Gastrocnemius medialis (tissue), 4 donors: Measurements from ENCODE around the gene DCBLD1. TPM values are rescaled to one million over a fixed set of nuclear protein-coding genes. Genes with fewer than 3 reads are reported as not detected.
A peak's percentile ranks its signal among the peaks of the same experiment; 100 is the strongest.

Experiments
- ATAC-seq, 2 donors: fragments of 150-250 bp; one replicate each; pipeline ENCODE4 v1.9.1; 2016
- DNase-seq, 2 donors: peaks; one replicate each; pipeline ENCODE4 v3.0.0-alpha.2; 2019
- H3K27ac ChIP-seq, 4 donors: fragments of 200-600 bp; sonication (generic); 1 replicate in 1 of 4; 2 replicates in 3 of 4; pipeline ENCODE4 v1.5.1; 2016 to 2018; ENCODE audit warnings: mild to moderate bottlenecking in 2 of 4, moderate library complexity in 1 of 4
- H3K27me3 ChIP-seq, 3 donors: fragments of 200-600 bp; sonication (generic) in 2 of 3; 1 replicate in 1 of 3; 2 replicates in 2 of 3; pipeline versions ENCODE4 v1.5.1 to v1.6.0; 2016 to 2019; ENCODE audit warnings: mild to moderate bottlenecking in 1 of 3, moderate library complexity in 1 of 3
- H3K36me3 ChIP-seq, 2 donors: fragments of 200-600 bp; sonication (generic) in 1 of 2; one replicate each; pipeline ENCODE4 v1.5.1; 2017 to 2018
- H3K4me1 ChIP-seq, 2 donors: fragments of 200-600 bp; sonication (generic) in 1 of 2; one replicate each; pipeline ENCODE4 v1.5.1; 2016 to 2017; ENCODE audit warnings: mild to moderate bottlenecking in 2 of 2
- H3K4me3 ChIP-seq, 4 donors: fragments of 200-600 bp; sonication (generic) in 3 of 4; 1 replicate in 1 of 4; 2 replicates in 3 of 4; pipeline ENCODE4 v1.5.1; 2016 to 2019; ENCODE audit warnings: mild to moderate bottlenecking in 2 of 4
- H3K9me3 ChIP-seq, 3 donors: fragments of 200-600 bp; sonication (generic) in 2 of 3; 1 replicate in 1 of 3; 2 replicates in 2 of 3; pipeline ENCODE4 v1.5.1; 2016 to 2019
- CTCF ChIP-seq, 5 experiments: fragments of 450-650 bp in 3 of 5; fragments of 200-600 bp in 2 of 5; sonication (generic) in 2 of 5; IDR thresholded peaks in 4 of 5; conservative IDR thresholded peaks in 1 of 5; 1 replicate in 4 of 5; 2 replicates in 1 of 5; pipeline ENCODE4 v1.5.1; 2016 to 2019; ENCODE audit warnings: antibody characterized with exemption in 5 of 5, mild to moderate bottlenecking in 3 of 5, moderate library complexity in 3 of 5
- POLR2A ChIP-seq, 2 donors: fragments of 450-650 bp; IDR thresholded peaks; one replicate each; pipeline ENCODE4 v1.6.1; 2017; ENCODE audit warnings: antibody characterized with exemption in 2 of 2, mild to moderate bottlenecking in 2 of 2, moderate library complexity in 2 of 2
- in situ Hi-C, 4 donors: fragments of 200-750 bp; cut with MboI; loops; one replicate each; pipeline versions ENCODE4 v1.15.0 to v1.8.0; 2017; ENCODE audit warnings: low sequenced_read_pairs in 4 of 4
- intact Hi-C: fragments of 100-400 bp; cut with DNase I; formaldehyde crosslinking; loops from one replicate; pipeline ENCODE4 v1.15.1; 2023; ENCODE audit warnings: low total_unique reads
- total RNA-seq, 4 donors: library from RNA; depleted of rRNA; stranded (reverse); fragments of >200 nt; gene quantifications; one replicate each; pipeline versions ENCODE4 v1.1.0 to v1.2.3, GENCODE V29; 2016

The DCBLD1 gene
- total RNA-seq, 4 donors from 2014 or later, result 4.3 to 8.1 (median 5.2) TPM

DNA sequence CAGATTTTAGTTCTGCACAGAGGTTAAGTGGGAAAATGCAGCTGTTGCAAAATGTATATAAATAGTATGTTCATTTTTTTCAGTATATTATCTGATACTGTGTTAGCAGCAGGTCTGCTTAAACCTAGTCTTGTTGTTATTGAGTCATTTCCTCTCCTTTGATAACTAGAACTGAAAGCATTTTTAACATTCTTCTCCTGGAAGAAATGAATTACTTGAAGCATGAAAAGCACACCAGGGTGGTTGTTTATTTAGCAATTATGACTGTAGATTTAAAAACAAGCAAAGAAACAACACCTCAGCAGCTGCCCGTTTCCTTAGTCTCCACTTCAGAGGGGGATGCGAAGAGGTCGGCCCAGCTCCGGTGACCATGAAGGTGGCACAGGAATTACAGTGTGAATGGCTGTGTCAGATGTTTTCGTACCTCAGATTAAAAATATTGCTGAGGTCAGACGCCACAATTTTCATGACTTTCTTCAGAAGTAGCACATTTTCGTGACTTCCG is 66.4 kb downstream of the DCBLD1 start:
- intact Hi-C loops (loop anchor here (5.0 kb wide), 2 partner anchors 53 to 572 kb away; partner anchors contain the start of gene GOPC), in situ Hi-C loops (no loop called here)
- Histone ChIP-seq H3K27ac (peak overlapping the region; percentile 78 to 88 (median 84)), H3K9me3 (no peaks in the 10 kb centered on the region), H3K4me1 (peaks cover 20 to 23% of the 10 kb centered on the region in 2 donors), H3K4me3 (peak overlapping the region in 3 of 4 donors; percentile 57 to 71 (median 70)), H3K36me3 (no peaks in the 10 kb centered on the region), H3K27me3 (no peaks in the 10 kb centered on the region)
- DNase-seq (no peak), ATAC-seq (no peak)
- TF ChIP-seq POLR2A (IDR thresholded peaks at IDR 0.05) (no peak), CTCF (IDR thresholded peaks at IDR 0.05 in 4 of 5, conservative IDR thresholded peaks at IDR 0.05 in 1 of 5) (no peak)

DNA sequence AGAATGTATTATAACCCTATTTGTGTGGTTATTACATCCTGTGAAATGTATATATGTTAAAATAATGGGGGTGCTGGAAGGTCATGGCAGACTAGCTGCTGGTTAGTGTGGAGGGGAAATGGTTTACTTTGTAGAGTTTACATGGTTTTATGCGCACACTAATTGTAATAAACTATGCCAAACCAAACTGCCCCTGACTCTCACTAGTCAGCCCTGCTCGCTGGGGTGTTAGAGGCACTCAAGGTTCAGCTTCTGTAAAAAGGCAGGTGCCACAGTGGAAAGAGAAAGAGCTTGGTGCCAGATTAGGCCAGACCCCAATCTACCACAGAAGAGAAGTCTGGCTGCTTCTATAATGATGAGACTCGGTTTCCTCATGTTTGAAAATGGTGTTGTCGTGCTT is 67.1 kb downstream of the DCBLD1 start:
- no peak for DNase-seq
- TF ChIP-seq CTCF (IDR thresholded peaks at IDR 0.05 in 4 of 5, conservative IDR thresholded peaks at IDR 0.05 in 1 of 5) (no peak), POLR2A (IDR thresholded peaks at IDR 0.05) (no peak)
- intact Hi-C loops (loop anchor here (5.0 kb wide), 2 partner anchors 53 to 572 kb away; partner anchors contain the start of gene GOPC), in situ Hi-C loops (loop anchor here (5.0 to 25.0 kb wide), 4 partner anchors 102 to 562 kb away; no protein-coding TSS in a partner anchor)
- H3K27ac ChIP-seq, result peak overlapping the region; percentile 0 to 78 (median 17)
- no peak for ATAC-seq
- no peak overlapping the region for H3K4me3 ChIP-seq
- H3K4me1 ChIP-seq, result peaks cover 20 to 23% of the 10 kb centered on the region in 2 donors
- no peaks in the 10 kb centered on the region for H3K27me3 ChIP-seq
- H3K9me3 ChIP-seq, result no peaks in the 10 kb centered on the region
- H3K36me3 ChIP-seq, result no peaks in the 10 kb centered on the region

DNA sequence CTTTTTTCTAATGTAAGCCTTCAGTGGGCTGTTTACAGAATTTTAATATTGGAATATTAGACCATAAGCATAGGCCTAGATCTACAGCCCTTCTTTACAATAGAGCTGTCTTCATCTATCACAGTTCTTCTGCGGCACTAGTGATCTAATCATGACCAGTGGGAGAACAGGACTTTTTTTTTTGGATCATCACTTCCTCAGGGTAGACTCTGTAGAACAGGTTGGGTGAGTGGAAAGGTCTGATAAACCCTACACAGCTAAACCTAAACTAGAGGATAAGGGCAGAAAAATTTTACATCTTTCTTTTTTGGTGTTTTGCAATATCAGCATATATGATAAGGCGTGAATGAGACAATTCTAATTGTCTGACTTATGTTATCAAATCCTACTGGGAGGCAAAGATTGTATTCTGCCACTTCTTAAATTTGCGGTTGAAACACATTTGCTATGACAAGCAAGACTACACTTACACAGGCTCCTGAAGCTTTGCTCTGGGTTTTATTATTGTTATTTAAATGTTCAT is 67.7 kb downstream of the DCBLD1 start:
- H3K36me3 ChIP-seq, result no peaks in the 10 kb centered on the region
- TF ChIP-seq CTCF (IDR thresholded peaks at IDR 0.05 in 4 of 5, conservative IDR thresholded peaks at IDR 0.05 in 1 of 5) (no peak), POLR2A (IDR thresholded peaks at IDR 0.05) (no peak)
- in situ Hi-C loops, result loop anchor here (5.0 to 25.0 kb wide), 4 partner anchors 103 to 563 kb away; no protein-coding TSS in a partner anchor
- no peaks in the 10 kb centered on the region for H3K9me3 ChIP-seq
- ATAC-seq, result no peak
- H3K27ac ChIP-seq, result peak overlapping the region in 3 of 4 donors; percentile 15 to 78 (median 19)
- no peak for DNase-seq
- intact Hi-C loops, result no loop called here
- H3K4me3 ChIP-seq, result no peak overlapping the region
- H3K4me1 ChIP-seq, result peaks cover 17 to 24% of the 10 kb centered on the region in 2 donors
- H3K27me3 ChIP-seq, result no peaks in the 10 kb centered on the region

GRCh38 chr6:117550618-117551242 is 68.3 kb downstream of the DCBLD1 start:
- peak overlapping the region in 1 of 4 donors; percentile 23 for H3K27ac ChIP-seq

More at GRCh38 chr6:117550618-117551242, 68.3 kb downstream of the DCBLD1 start:
- Histone ChIP-seq H3K36me3 (no peaks in the 10 kb centered on the region), H3K4me3 (no peak overlapping the region), H3K9me3 (no peaks in the 10 kb centered on the region), H3K4me1 (peaks cover 17 to 23% of the 10 kb centered on the region in 2 donors), H3K27me3 (no peaks in the 10 kb centered on the region)
- no peak for DNase-seq
- TF ChIP-seq CTCF (IDR thresholded peaks at IDR 0.05 in 4 of 5, conservative IDR thresholded peaks at IDR 0.05 in 1 of 5) (no peak), POLR2A (IDR thresholded peaks at IDR 0.05) (no peak)
- no peak for ATAC-seq
- in situ Hi-C loops, result loop anchor here (5.0 to 25.0 kb wide), 4 partner anchors 103 to 563 kb away; no protein-coding TSS in a partner anchor
- intact Hi-C loops, result no loop called here
